Measurements from ENCODE around the gene NCL.

The NCL gene, protein sequence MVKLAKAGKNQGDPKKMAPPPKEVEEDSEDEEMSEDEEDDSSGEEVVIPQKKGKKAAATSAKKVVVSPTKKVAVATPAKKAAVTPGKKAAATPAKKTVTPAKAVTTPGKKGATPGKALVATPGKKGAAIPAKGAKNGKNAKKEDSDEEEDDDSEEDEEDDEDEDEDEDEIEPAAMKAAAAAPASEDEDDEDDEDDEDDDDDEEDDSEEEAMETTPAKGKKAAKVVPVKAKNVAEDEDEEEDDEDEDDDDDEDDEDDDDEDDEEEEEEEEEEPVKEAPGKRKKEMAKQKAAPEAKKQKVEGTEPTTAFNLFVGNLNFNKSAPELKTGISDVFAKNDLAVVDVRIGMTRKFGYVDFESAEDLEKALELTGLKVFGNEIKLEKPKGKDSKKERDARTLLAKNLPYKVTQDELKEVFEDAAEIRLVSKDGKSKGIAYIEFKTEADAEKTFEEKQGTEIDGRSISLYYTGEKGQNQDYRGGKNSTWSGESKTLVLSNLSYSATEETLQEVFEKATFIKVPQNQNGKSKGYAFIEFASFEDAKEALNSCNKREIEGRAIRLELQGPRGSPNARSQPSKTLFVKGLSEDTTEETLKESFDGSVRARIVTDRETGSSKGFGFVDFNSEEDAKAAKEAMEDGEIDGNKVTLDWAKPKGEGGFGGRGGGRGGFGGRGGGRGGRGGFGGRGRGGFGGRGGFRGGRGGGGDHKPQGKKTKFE

DNA sequence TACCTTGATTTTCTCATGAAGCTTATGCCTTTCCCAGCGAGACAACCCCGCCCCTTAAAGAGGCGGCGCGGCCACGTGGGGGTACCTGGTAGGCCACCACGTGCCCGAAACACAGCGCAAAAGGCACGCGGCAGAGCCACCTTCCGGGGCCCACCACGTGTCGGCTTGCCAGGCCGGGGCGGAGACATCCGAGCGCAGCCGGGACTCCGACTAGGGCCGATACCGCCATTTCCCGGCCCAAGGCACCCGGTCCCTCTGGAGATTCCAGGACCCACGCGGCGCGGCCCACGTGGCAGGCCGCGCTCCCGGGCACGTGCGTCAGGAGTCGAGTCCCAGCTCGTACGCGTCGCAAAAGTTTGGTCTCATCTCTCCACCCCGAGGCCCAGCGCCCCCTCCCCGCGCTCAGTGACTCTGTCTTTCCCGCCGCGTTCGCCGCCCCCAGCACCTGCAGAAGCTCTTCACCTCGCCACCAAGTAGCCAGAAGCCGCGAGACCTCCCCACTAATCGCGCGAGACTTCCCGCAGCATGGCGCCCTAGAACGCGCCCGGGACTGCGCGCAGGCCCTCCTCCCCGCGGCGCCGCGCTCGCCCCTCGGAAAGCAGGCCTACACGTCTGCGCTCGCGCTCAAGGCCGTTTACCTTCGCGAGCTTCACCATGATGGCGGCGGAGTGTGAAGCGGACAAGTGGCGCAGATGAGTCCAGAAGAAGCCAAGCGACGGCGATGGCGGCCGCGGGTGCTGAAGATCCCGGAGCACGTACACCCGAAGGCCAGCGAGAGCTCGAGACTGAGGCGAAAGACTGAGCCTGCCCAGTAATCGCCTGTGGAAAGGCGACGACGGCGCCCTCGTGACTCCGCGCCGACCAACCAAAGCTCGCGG is at the start of gene NCL:
Gene NCL, minus strand, starts transcription at position 787 of the 878 bp plus-strand sequence. Its CDS starts 131 bp downstream, at position 656.
- peak; percentile 91 to 92 for ATAC-seq (replicated peaks)
- Mint-ChIP-seq H3K9me3 (no peaks in the 10 kb centered on the region), H3K27me3 (peaks cover 0 to 3% of the 10 kb centered on the region in 2 donors), H3K4me1 (peaks cover 28 to 47% of the 10 kb centered on the region in 2 donors), H3K36me3 (peaks cover 42 to 50% of the 10 kb centered on the region in 2 donors), H3K27ac (peak within 1 kb of the TSS; percentile 99), H3K4me3 (peak within 1 kb of the TSS; percentile 92 to 99)
- peak; percentile 96 for DNase-seq

DNA sequence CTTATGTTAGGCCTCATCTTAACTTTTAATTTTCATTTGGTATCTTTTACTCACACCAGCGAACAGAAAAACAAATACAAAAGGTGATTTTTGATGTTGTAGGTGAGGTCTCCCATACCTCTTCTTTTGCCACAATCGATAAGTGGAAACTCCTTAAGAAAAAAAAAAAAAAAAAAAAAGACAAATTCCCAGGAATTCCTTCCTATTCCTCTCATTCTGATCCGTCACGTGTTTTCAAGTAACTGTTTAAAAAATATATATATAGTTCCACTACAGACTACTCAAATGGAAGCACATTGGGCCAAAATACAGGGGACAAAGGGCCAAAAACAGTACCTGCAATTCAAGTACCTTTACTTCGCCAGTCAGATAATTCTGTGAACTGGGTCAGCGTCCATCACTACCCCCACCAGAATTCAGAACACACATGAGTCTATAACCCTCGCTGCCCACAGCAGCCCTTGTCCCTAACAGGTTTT is 49.5 kb upstream of the NCL start:
- H3K27ac Mint-ChIP-seq = peak overlapping the region; percentile 99

DNA sequence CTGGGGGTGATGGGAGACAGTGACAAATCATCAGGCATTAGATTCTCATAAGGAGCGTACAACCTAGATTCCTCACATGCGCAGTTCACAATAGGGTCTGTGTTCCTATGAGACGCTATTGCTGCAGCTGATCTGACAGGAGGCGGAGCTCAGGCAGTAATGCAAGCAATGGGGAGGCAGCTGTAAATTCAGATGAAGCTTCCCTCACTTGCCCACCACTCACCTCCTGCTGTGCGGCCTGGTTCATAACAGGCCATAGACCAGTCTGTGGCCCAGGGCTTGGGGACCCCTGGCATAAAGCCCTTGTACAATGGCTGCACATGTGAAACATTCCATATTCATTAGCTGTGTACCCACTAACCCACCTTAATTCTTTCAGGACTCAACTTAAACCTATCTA is 47.9 kb upstream of the NCL start:
- no peak overlapping the region for H3K4me3 Mint-ChIP-seq
- no peak for DNase-seq
- peaks cover 8 to 18% of the 10 kb centered on the region in 2 donors for H3K4me1 Mint-ChIP-seq
- ATAC-seq (replicated peaks) = no peak
- H3K27ac Mint-ChIP-seq = no peak overlapping the region
- peaks cover 2 to 9% of the 10 kb centered on the region in 2 donors for H3K36me3 Mint-ChIP-seq
- H3K9me3 Mint-ChIP-seq = no peaks in the 10 kb centered on the region
- no peaks in the 10 kb centered on the region for H3K27me3 Mint-ChIP-seq

More for the DNA sequence above, 49.5 kb upstream of the NCL start:
- peaks cover 8 to 18% of the 10 kb centered on the region in 2 donors for H3K4me1 Mint-ChIP-seq
- H3K36me3 Mint-ChIP-seq = peaks cover 0 to 5% of the 10 kb centered on the region in 2 donors
- H3K4me3 Mint-ChIP-seq = peak overlapping the region; percentile 88 to 97
- DNase-seq (no peak), ATAC-seq (replicated peaks) (no peak)
- H3K9me3 Mint-ChIP-seq = no peaks in the 10 kb centered on the region
- H3K27me3 Mint-ChIP-seq = no peaks in the 10 kb centered on the region

DNA sequence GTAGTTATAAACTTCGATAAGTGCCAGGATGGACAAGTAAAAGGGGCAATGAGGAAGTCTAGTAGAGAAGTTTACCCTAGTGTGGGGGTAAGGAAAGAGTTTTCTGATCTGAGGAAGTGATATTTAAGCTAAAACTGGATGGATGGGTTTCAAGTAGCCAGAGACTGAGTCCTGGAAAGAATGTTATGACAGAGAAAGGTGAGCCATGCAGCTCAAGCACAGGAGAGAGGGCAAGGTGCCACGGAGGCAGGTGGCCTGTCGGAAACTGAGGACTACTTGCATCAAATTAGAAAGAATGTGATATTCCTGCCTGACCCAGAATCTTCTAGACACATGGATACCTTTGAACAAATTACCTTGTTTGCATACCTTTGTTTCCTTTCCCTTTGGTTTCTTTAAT is 39.5 kb upstream of the NCL start:
- no peaks in the 10 kb centered on the region for H3K27me3 Mint-ChIP-seq
- H3K4me1 Mint-ChIP-seq = no peaks in the 10 kb centered on the region
- H3K4me3 Mint-ChIP-seq = no peak overlapping the region
- H3K36me3 Mint-ChIP-seq = peaks cover 3 to 34% of the 10 kb centered on the region in 2 donors
- H3K9me3 Mint-ChIP-seq = no peaks in the 10 kb centered on the region
- H3K27ac Mint-ChIP-seq = no peak overlapping the region
- DNase-seq (no peak), ATAC-seq (replicated peaks) (no peak)

DNA sequence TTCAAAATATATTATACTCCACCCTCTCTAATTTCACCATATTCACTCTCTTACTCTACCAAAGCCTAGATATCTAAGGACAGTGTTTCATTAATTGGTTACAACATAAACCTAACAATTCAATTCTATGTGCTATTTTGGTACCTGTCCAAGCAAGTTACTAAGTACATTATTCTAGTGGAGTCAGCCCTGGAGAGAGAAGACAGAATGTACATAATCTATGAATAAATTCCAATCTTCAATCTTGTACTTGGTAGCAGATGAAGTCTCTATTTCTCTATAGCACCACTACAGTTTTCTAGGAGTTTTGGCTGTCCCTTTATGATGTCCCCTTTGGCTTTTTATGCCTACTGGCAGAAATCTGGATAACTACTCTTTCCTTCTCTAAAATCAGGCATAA is 38.3 kb upstream of the NCL start:
- Mint-ChIP-seq H3K27me3 (no peaks in the 10 kb centered on the region), H3K4me3 (no peak overlapping the region), H3K27ac (no peak overlapping the region), H3K9me3 (no peaks in the 10 kb centered on the region), H3K4me1 (no peaks in the 10 kb centered on the region), H3K36me3 (peaks cover 3 to 34% of the 10 kb centered on the region in 2 donors)
- no peak for DNase-seq
- ATAC-seq (replicated peaks) = no peak

DNA sequence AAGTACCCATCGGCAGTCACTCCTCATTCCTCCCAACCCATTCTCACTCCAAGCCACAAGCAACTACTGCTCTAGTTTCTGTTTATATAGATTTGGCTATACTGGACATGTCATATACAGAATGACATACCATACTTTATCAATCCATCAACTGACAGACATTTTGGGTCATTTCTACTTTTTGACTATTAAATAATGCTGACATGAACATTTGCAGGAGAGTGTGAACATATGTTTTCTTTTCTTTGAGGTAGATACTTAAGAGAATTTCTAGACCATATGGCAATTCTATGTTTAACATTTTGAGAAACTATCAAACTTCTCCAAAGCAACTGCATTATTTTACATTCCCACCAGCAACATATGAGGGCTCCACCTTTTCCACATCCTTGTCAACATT is 33.4 kb upstream of the NCL start:
- ATAC-seq (replicated peaks) = no peak
- no peak for DNase-seq
- H3K27me3 Mint-ChIP-seq = no peaks in the 10 kb centered on the region
- H3K9me3 Mint-ChIP-seq = no peaks in the 10 kb centered on the region
- H3K27ac Mint-ChIP-seq = no peak overlapping the region
- peaks cover 0 to 4% of the 10 kb centered on the region in 2 donors for H3K36me3 Mint-ChIP-seq
- H3K4me1 Mint-ChIP-seq = no peaks in the 10 kb centered on the region
- no peak overlapping the region for H3K4me3 Mint-ChIP-seq

DNA sequence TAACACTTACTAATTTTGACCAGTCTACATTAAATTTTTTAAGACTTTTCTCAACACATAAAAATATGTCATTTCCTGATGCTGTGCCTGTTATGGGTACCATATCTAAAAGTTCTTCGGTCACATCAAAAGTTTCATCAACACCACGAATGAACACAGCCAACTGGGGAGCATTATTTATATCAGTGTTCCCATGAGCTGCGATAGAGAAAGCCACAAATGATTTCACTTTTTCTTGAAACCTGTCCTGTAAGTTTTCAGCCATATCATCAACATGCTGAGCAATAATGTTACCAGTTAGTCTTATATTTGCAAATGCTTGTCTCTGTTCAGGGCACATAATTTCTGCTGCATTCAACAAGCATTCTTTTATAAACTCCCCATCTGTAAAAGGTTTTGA is 30.4 kb upstream of the NCL start:
- DNase-seq (no peak), ATAC-seq (replicated peaks) (no peak)
- no peaks in the 10 kb centered on the region for H3K4me1 Mint-ChIP-seq
- H3K36me3 Mint-ChIP-seq = peaks cover 0 to under 1% of the 10 kb centered on the region in 2 donors
- H3K27ac Mint-ChIP-seq = no peak overlapping the region
- peaks cover 0 to 1% of the 10 kb centered on the region in 2 donors for H3K9me3 Mint-ChIP-seq
- no peaks in the 10 kb centered on the region for H3K27me3 Mint-ChIP-seq
- no peak overlapping the region for H3K4me3 Mint-ChIP-seq

DNA sequence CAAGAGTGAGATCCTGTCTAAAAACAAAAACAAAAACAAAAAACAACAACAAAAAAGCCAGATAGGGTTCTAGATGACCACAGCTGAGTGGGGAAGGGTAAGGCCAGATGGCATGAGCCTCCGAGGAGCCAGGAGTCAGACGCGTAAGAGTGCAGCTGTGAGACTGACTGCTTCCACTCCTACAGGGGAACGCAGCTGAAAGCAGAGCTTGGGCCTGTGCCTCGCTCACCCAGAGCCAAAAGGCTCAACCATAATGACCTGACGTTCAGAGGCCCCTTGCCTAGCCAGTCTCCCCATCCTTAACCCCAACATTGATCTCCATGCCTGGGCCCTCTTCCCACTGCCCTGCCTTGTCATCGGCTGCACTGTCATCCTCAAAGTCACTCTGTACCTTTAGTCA is 26.5 kb upstream of the NCL start:
- Mint-ChIP-seq H3K4me1 (no peaks in the 10 kb centered on the region), H3K27ac (no peak overlapping the region), H3K9me3 (peaks cover 0 to 2% of the 10 kb centered on the region in 2 donors), H3K27me3 (peaks cover 0 to 8% of the 10 kb centered on the region in 2 donors), H3K36me3 (peaks cover 0 to 8% of the 10 kb centered on the region in 2 donors), H3K4me3 (no peak overlapping the region)
- ATAC-seq (replicated peaks) (no peak), DNase-seq (no peak)

DNA sequence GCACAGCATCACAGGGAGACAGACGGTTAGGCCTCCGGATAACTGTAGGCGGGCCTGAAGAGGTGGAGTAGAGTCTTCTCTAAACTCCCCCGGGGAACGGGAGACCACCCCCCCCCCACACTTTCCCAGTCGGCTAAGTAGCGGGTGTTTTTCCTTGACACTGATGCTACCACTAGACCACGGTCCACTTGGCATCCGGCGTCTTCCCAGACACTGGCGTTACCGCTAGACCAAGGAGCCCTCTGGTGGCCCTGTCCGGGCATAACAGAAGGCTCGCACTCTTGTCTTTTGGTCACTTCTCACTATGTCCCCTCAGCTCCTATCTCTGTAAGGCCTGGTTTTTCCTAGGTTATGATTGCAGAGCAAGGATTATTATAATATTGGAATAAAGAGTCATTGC is 25.7 kb upstream of the NCL start:
- peaks cover 0 to 2% of the 10 kb centered on the region in 2 donors for H3K9me3 Mint-ChIP-seq
- no peak overlapping the region for H3K27ac Mint-ChIP-seq
- H3K27me3 Mint-ChIP-seq = peaks cover 0 to 8% of the 10 kb centered on the region in 2 donors
- peak; percentile 46 for DNase-seq
- no peak overlapping the region for H3K4me3 Mint-ChIP-seq
- H3K36me3 Mint-ChIP-seq = peaks cover 0 to 8% of the 10 kb centered on the region in 2 donors
- H3K4me1 Mint-ChIP-seq = no peaks in the 10 kb centered on the region
- no peak for ATAC-seq (replicated peaks)

DNA sequence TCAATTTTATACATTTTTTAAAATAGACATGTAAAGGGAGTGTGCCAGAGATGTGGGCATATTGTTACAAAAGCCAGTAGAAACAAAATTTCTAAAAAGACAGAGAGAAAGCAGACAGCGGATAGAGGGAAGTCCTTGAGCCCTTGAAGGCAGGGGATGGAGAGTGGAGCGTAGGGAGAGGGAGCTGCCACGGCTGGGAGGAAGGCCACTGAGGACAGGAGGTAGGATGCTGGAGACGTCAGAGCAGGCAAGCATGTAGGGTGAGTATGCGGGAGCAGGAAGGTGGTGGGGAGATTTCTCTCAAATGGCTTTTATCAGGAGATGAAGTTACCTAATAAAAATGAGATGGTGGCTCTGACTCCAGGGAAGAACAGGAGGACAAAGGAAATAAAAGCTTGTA is 24.0 kb upstream of the NCL start:
- DNase-seq (no peak), ATAC-seq (replicated peaks) (no peak)
- Mint-ChIP-seq H3K27ac (no peak overlapping the region), H3K4me3 (no peak overlapping the region), H3K36me3 (peaks cover 0 to 8% of the 10 kb centered on the region in 2 donors), H3K27me3 (peaks cover 0 to 8% of the 10 kb centered on the region in 2 donors), H3K9me3 (peaks cover 0 to 2% of the 10 kb centered on the region in 2 donors), H3K4me1 (peaks cover 2 to 10% of the 10 kb centered on the region in 2 donors)

DNA sequence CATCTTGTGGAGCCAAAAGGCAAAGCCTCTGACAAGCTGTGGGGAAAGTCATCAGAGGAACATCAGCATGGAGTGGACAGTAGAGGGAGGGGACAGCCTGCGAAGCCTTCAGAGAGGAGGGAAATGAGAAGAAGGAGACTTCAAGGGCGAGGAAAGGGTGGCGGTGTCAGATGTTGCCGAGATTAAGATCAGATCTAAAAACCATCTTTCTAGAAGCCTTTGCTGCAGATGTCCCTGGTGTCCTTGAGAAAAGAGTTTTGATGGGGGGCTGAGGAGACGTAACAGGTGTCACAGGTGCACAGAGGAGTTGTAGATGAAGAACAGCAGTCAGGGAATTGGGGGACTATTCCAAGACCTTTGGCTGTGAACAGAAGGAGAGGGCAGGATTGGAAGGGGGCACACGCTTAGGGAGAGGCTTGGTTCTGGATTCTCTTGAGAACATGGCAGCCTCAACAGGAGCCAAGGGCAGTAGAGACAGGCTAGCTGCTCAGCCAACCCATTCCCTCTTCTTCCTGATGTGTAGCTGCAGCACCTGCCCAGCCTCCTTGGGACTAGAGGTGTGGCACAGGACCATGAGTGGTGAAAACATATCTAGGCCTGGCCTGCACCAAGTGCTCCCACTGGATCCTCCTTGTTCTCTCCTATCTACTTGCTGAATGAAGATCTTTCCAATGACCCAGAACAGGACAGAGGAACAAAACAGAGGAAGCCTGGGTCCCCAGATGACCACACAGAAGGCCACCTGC is 22.7 kb upstream of the NCL start:
- Mint-ChIP-seq H3K9me3 (peaks cover 0 to 2% of the 10 kb centered on the region in 2 donors), H3K4me1 (peaks cover 10 to 24% of the 10 kb centered on the region in 2 donors), H3K27me3 (peaks cover 0 to 8% of the 10 kb centered on the region in 2 donors), H3K36me3 (peaks cover 0 to 8% of the 10 kb centered on the region in 2 donors), H3K4me3 (no peak overlapping the region), H3K27ac (no peak overlapping the region)
- ATAC-seq (replicated peaks) (no peak), DNase-seq (no peak)

DNA sequence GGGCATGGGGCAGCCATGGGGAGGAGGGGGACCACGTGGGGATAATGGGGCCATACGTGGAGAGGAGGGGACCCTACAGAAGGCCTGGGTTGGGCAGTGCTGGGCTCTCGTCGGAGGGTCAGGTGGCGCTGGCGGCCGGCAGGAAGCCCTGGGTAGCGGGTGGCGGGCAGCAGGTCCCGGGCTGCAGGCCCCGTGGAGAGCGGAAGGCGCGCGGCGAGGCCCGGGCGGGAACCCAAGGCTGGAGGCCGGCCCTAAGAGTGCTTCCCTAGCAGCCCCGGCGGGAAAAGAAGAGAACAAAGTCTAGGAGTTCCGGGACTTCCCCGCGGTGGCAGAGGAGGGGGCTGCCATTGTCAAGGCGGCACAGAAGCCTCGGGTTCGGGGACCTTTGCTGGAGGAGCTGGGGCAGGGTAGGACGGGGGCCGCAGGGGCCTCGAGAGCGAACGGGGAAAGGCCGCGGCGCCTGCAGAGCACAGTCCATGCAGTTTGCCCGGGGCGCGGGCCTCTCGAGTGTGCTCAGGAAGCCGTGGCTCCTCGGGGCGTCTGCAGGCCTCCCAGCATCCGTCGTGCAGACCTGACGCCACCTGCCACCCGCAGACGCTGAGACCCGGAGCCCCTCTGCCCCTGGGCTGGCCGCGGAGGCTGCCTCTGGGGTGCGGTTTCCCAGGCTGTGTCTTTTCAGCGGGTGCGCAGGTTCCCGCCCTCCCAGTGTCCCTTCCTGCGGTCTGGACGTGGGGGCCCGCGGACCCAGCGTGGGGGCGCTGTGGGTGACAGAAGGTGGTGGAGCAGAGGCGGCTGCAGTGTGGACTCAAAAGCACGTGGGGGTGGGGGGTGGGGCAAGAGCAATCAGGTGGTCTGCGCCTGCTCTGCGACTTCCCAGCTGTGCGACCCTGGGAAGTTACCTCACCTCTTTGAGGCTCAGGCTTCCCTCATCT is 19.4 kb upstream of the NCL start:
- Mint-ChIP-seq H3K27ac (peak overlapping the region; percentile 94), H3K27me3 (peaks cover 0 to 6% of the 10 kb centered on the region in 2 donors), H3K4me3 (peak overlapping the region; percentile 85 to 91), H3K9me3 (no peaks in the 10 kb centered on the region), H3K36me3 (peaks cover 0 to 7% of the 10 kb centered on the region in 2 donors), H3K4me1 (peaks cover 12 to 27% of the 10 kb centered on the region in 2 donors)
- peak; percentile 55 to 63 for ATAC-seq (replicated peaks)
- peak; percentile 19 for DNase-seq

Data from stimulated activated naive B cell treated with anti-CD40 and anti-IgM and Interleukin-4, amounts not matched to agents 10 μg/mL and 1 μg/mL and 100 μg/mL, for 72 hours (primary cell).